K562 (cell line): ENCODE measurements around the gene MALAT1. TPM values are rescaled to one million over a fixed set of nuclear protein-coding genes. Genes with fewer than 3 reads are reported as not detected.

Experiments
- ARHGAP35 ChIP-seq: fragments of 450-650 bp; IDR thresholded peaks from 2 replicates; pipeline ENCODE4 v1.6.1; 2018; ENCODE audit not compliant: partially characterized antibody
- CTBP1 ChIP-seq: fragments of 450-650 bp; IDR thresholded peaks from 2 replicates; pipeline ENCODE4 v1.6.1; 2016; ENCODE audit warnings: borderline replicate concordance
- GATA2 ChIP-seq: sonication (generic); formaldehyde crosslinking; IDR thresholded peaks from 2 replicates; pipeline ENCODE4 v1.4.0; 2020; ENCODE audit warnings: mild to moderate bottlenecking, missing genetic modification reagents
- HNRNPL ChIP-seq: fragments of 200-400 bp; formaldehyde crosslinking; IDR thresholded peaks from 2 replicates; pipeline ENCODE4 v1.6.1; 2017; ENCODE audit warnings: low read depth, mild to moderate bottlenecking, low read length
- KLF1 ChIP-seq: fragments of 450-650 bp; IDR thresholded peaks from 2 replicates; pipeline ENCODE4 v1.6.1; 2016; ENCODE audit warnings: missing genetic modification characterization, missing compliant biosample characterization
- MAZ ChIP-seq, 2 experiments: fragments of 450-650 bp in 1 of 2; sonication (generic) in 1 of 2; formaldehyde crosslinking; IDR thresholded peaks in 1 of 2; conservative IDR thresholded peaks in 1 of 2; 2 replicates each; pipeline versions ENCODE4 v1.4.0 to v1.5.0; 2020; ENCODE audit warnings: mild to moderate bottlenecking in 1 of 2, missing genetic modification reagents in 1 of 2
- NFRKB ChIP-seq: fragments of 450-650 bp; IDR thresholded peaks from 2 replicates; pipeline ENCODE4 v1.6.1; 2016; ENCODE audit warnings: low read depth
- NFXL1 ChIP-seq: fragments of 450-650 bp; formaldehyde crosslinking; IDR thresholded peaks from 2 replicates; pipeline ENCODE4 v1.4.0; 2021; ENCODE audit warnings: mild to moderate bottlenecking
- NR2C1 ChIP-seq, 2 experiments: fragments of 450-650 bp; IDR thresholded peaks; 2 replicates each; pipeline ENCODE4 v1.6.1; 2017; ENCODE audit warnings: mild to moderate bottlenecking in 2 of 2, antibody characterized with exemption in 1 of 2, inconsistent platforms in 1 of 2, missing compliant biosample characterization in 1 of 2, missing genetic modification characterization in 1 of 2
- RB1 ChIP-seq: fragments of 450-650 bp; IDR thresholded peaks from 2 replicates; pipeline ENCODE4 v1.6.1; 2017; ENCODE audit warnings: low read depth, mild to moderate bottlenecking
- RFX5 ChIP-seq: IDR thresholded peaks from 2 replicates; pipeline ENCODE4 v1.6.1; 2011; ENCODE audit warnings: low read depth, mild to moderate bottlenecking, improper control_type of control experiment, low read length
- RUNX1 ChIP-seq: sonication (generic); IDR thresholded peaks from 2 replicates; pipeline ENCODE4 v1.6.1; 2016; ENCODE audit warnings: antibody characterized with exemption, low read depth
- TBL1XR1 ChIP-seq, 2 experiments: IDR thresholded peaks; 2 replicates each; pipeline ENCODE4 v1.6.1; 2012; ENCODE audit warnings: improper control_type of control experiment in 2 of 2, low read length in 2 of 2, mild to moderate bottlenecking in 1 of 2
- VEZF1 ChIP-seq: fragments of 200-800 bp; sonication (Bioruptor generic); IDR thresholded peaks from 2 replicates; pipeline ENCODE4 v1.6.1; 2017; ENCODE audit warnings: missing genetic modification characterization, missing compliant biosample characterization
- XRCC3 ChIP-seq: fragments of 450-650 bp; IDR thresholded peaks from 2 replicates; pipeline ENCODE4 v1.6.1; 2017; ENCODE audit warnings: mild to moderate bottlenecking, moderate library complexity
- ZNF668 ChIP-seq: fragments of 250-450 bp; sonication (Bioruptor Pico); IDR thresholded peaks from 2 replicates; pipeline ENCODE4 v1.8.0; 2022; ENCODE audit warnings: mild to moderate bottlenecking, inconsistent platforms
- polyA plus RNA-seq, 8 experiments: library from polyadenylated mRNA; depleted of rRNA in 4 of 8; stranded (reverse) in 5 of 8; unstranded in 3 of 8; fragments of >200 nt; fragmentation: Nextera tagmentation in 2 of 8; fragmentation: Illumina TruSeq in 1 of 8; extraction: Ambion mirVana in 2 of 8; extraction: Trizol in 1 of 8; gene quantifications; 2 replicates each; pipeline versions ENCODE4 v1.2.1 to v1.2.3, GENCODE V29; 2011 to 2014; ENCODE audit warnings: inconsistent platforms in 1 of 8, missing spikeins in 1 of 8
- total RNA-seq, 7 experiments: library from RNA; depleted of rRNA in 6 of 7; stranded (reverse); fragments of >200 nt in 6 of 7; fragmentation: Illumina TruSeq in 2 of 7; extraction: Trizol in 2 of 7; gene quantifications; 2 replicates each; pipeline versions ENCODE4 v1.2.1 to v1.2.3, GENCODE V29; 2011 to 2021; ENCODE audit warnings: low replicate concordance in 1 of 7
- TF ChIP-seq, protein P1 (sequence below): sonication (generic); formaldehyde crosslinking; IDR thresholded peaks from 2 replicates; pipeline ENCODE4 v1.8.0; 2022; ENCODE audit warnings: mild to moderate bottlenecking, missing genetic modification reagents
- TF ChIP-seq, protein P2 (sequence below), 2 experiments: fragments of 450-650 bp in 1 of 2; sonication (generic) in 1 of 2; formaldehyde crosslinking; conservative IDR thresholded peaks; 2 replicates each; pipeline versions ENCODE4 v1.4.0 to v1.8.1; 2020 to 2022; ENCODE audit warnings: mild to moderate bottlenecking in 1 of 2, missing genetic modification reagents in 1 of 2
- TF ChIP-seq, protein P3 (sequence below): fragments of 250-450 bp; sonication (Bioruptor Pico); IDR thresholded peaks from 2 replicates; pipeline ENCODE4 v1.8.0; 2021; ENCODE audit warnings: borderline replicate concordance, mild to moderate bottlenecking, moderate library complexity; ENCODE audit not compliant: poor library complexity, severe bottlenecking
- TF ChIP-seq, protein P4 (sequence below): sonication (generic); formaldehyde crosslinking; IDR thresholded peaks from 2 replicates; pipeline ENCODE4 v1.8.0; 2022; ENCODE audit warnings: missing genetic modification reagents, mild to moderate bottlenecking, borderline replicate concordance

Gene MALAT1
- total and polyA plus RNA-seq, 9 of the 15 experiments (the other 6 are each of a cell fraction or from before 2014, with no cell fraction given), result 363 to 8,715 (median 2,351) TPM

GRCh38 chr11:65502555-65503367, 3.9 kb downstream of the MALAT1 start (continued):
- TF ChIP-seq NFXL1 (CRISPR knock-in tag) (peak; percentile 70; the same call in 1 of the 2 replicates), HNRNPL (peak; percentile 95), CTBP1 (no peak), NFRKB (no peak), ZNF668 (no peak), RUNX1 (no peak), ARHGAP35 (peak; percentile 51), KLF1 (tag) (no peak), NR2C1 (IDR thresholded peaks at IDR 0.05) (no peak), NR2C1 (tag; IDR thresholded peaks at IDR 0.05) (no peak), VEZF1 (peak; percentile 34), XRCC3 (peak; percentile 92), RB1 (no peak), GATA2 (CRISPR knock-in tag) (no peak), MAZ (CRISPR knock-in tag; conservative IDR thresholded peaks at IDR 0.05 in 1 of 2, IDR thresholded peaks at IDR 0.05 in 1 of 2) (peak in 1 of 2 experiments; percentile 60; a peak in 2 of 4 replicates), RFX5 (peak; percentile 61; the same call in 1 of the 2 replicates), TBL1XR1 (IDR thresholded peaks at IDR 0.05; ENCODE audit: low read length in 2 of 2) (peak; percentile 22 to 80; a peak in 3 of 4 replicates)
- TF ChIP-seq, protein P1, sequence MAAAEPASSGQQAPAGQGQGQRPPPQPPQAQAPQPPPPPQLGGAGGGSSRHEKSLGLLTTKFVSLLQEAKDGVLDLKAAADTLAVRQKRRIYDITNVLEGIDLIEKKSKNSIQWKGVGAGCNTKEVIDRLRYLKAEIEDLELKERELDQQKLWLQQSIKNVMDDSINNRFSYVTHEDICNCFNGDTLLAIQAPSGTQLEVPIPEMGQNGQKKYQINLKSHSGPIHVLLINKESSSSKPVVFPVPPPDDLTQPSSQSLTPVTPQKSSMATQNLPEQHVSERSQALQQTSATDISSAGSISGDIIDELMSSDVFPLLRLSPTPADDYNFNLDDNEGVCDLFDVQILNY (CRISPR knock-in tag), result peak; percentile 98
- TF ChIP-seq, protein P2, sequence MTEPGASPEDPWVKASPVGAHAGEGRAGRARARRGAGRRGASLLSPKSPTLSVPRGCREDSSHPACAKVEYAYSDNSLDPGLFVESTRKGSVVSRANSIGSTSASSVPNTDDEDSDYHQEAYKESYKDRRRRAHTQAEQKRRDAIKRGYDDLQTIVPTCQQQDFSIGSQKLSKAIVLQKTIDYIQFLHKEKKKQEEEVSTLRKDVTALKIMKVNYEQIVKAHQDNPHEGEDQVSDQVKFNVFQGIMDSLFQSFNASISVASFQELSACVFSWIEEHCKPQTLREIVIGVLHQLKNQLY (CRISPR knock-in tag; conservative IDR thresholded peaks at IDR 0.05), result peak in 1 of 2 experiments; percentile 93; a peak in 2 of 4 replicates
- TF ChIP-seq, protein P3, sequence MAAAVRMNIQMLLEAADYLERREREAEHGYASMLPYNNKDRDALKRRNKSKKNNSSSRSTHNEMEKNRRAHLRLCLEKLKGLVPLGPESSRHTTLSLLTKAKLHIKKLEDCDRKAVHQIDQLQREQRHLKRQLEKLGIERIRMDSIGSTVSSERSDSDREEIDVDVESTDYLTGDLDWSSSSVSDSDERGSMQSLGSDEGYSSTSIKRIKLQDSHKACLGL, result no peak
- TF ChIP-seq, protein P4, sequence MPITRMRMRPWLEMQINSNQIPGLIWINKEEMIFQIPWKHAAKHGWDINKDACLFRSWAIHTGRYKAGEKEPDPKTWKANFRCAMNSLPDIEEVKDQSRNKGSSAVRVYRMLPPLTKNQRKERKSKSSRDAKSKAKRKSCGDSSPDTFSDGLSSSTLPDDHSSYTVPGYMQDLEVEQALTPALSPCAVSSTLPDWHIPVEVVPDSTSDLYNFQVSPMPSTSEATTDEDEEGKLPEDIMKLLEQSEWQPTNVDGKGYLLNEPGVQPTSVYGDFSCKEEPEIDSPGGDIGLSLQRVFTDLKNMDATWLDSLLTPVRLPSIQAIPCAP (CRISPR knock-in tag), result no peak
